NT2/D1 (cell line): ENCODE data around the gene TCHP.
"Not testable (repeated sequence)": the region's sequence is repeated elsewhere in the genome, so short reads cannot be mapped to it uniquely, and the experiment has no call there.

Experiments
- DNase-seq: peaks from one replicate; pipeline ENCODE4 v3.0.0-alpha.2; 2011; ENCODE audit warnings: low read depth, low spot score
- H3K27me3 ChIP-seq: 2 replicates; pipeline ENCODE4 v1.6.0; 2011; ENCODE audit warnings: mild to moderate bottlenecking; ENCODE audit not compliant: insufficient read length, insufficient read depth
- H3K36me3 ChIP-seq: 2 replicates; pipeline ENCODE4 v1.6.1; 2011; ENCODE audit warnings: mild to moderate bottlenecking, low read length, mixed read lengths; ENCODE audit not compliant: insufficient read depth, insufficient read length
- H3K4me1 ChIP-seq: 2 replicates; pipeline ENCODE4 v1.5.1; 2011; ENCODE audit not compliant: insufficient read depth, insufficient read length
- H3K4me3 ChIP-seq: 2 replicates; pipeline ENCODE4 v1.5.1; 2011; ENCODE audit warnings: low read depth; ENCODE audit not compliant: insufficient read length
- H3K9ac ChIP-seq: 2 replicates; pipeline ENCODE4 v1.6.0; 2011; ENCODE audit warnings: low read depth; ENCODE audit not compliant: insufficient read length
- H3K9me3 ChIP-seq: 2 replicates; pipeline ENCODE4 v1.5.1; 2011; ENCODE audit warnings: mild to moderate bottlenecking, low read length; ENCODE audit not compliant: insufficient read depth
- SUZ12 ChIP-seq: IDR thresholded peaks from 2 replicates; pipeline ENCODE4 v1.6.1; 2011; ENCODE audit not compliant: insufficient read length, insufficient read depth; ENCODE audit errors: extremely low read depth
- YY1 ChIP-seq: IDR thresholded peaks from 2 replicates; pipeline ENCODE4 v1.6.1; 2011; ENCODE audit not compliant: insufficient read length, insufficient read depth
- ZNF274 ChIP-seq: IDR thresholded peaks from 2 replicates; pipeline ENCODE4 v1.6.1; 2011; ENCODE audit warnings: mild to moderate bottlenecking, low read depth, low read length

The TCHP gene

DNA sequence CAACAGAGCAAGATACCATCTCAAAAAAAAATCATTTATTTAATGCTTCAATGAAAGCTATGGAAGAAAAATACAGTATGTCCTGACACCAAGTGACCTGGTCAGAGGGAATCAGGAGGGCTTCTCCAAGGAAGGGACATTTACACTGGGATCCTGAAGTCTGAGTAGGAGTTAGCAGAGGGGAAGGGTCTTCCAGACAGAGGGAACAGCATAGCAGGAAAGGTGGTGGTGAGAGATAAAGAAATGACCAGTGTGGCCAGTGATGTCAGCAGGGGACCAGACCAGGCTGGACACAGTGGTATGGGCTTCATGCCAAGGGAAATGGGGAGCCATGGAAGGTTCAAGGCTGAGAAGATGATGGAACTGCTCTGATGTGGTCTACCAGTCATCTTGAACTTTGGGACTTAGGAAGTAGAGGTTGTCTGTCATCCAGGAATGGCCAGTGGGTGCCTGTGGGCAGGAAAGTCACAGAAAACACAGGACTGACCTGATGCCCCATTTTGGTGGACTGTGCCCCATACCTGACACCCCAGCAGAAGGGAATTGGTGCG is 7.8 kb upstream of the TCHP start:
- H3K4me3 ChIP-seq = no peak overlapping the region
- no peaks in the 10 kb centered on the region for H3K9me3 ChIP-seq
- H3K9ac ChIP-seq = no peak overlapping the region
- no peak for DNase-seq
- no peaks in the 10 kb centered on the region for H3K36me3 ChIP-seq
- H3K4me1 ChIP-seq = no peaks in the 10 kb centered on the region
- TF ChIP-seq YY1 = no peak
- TF ChIP-seq SUZ12 = no peak
- TF ChIP-seq ZNF274 = no peak
- H3K27me3 ChIP-seq = peaks cover 33% of the 10 kb centered on the region

DNA sequence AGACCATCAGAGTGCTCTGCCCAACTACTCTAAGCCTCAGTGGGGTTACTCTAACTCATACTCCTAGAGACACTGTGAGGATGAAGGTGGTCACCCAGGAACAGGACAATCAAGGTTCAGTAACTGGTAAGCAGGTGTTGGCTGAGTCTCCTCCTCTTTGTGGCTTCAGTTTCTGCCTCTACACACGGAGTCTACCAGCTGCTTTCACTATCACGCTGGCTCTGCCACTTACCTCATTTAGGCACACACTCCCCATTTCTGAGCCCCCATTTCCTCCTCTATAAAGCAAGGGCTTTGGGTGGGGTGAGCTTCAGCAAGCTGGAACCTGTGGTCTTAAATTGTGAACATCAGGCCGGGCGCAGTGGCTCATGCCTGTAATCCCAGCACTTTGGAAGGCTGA is 7.3 kb upstream of the TCHP start:
- DNase-seq = no peak
- H3K4me1 ChIP-seq = no peaks in the 10 kb centered on the region
- H3K27me3 ChIP-seq = peaks cover 37% of the 10 kb centered on the region

DNA sequence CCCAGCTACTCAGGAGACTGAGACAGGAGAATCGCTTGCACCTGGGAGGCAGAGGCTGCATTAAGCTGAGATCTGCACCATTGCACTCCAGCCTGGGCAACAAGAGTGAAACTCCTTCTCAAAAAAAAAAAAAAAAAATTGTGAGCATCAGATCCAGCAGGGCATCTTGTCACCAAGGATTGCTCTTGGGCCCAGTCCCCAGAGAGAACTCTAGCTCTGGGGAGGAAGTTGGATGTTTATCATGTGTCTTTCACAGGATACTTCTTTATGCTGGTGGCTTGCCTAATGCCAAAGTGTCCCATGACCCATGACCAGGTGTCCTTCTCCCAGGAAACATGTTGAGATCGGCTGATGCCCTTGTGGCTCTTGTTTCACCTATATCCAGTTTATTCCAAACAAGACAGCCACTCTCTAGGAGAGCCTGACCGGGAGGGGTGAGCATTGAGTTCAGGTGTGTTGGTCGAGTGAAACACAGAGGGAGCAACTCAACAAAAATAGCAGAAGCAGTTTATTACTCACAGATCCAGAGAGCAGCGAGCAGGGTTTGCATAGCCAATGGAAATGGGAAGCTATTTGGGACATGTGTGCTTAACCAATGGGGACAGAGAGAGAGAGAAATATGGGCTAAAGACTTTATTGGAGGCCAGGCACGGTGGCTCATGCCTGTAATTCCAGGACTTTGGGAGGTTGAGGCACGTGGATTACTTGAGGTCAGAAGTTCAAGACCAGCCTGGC is 6.6 kb upstream of the TCHP start:
- Histone ChIP-seq H3K9me3 (no peaks in the 10 kb centered on the region), H3K4me3 (no peak overlapping the region), H3K4me1 (no peaks in the 10 kb centered on the region), H3K9ac (no peak overlapping the region), H3K27me3 (peaks cover 43% of the 10 kb centered on the region), H3K36me3 (no peaks in the 10 kb centered on the region)
- no peak for DNase-seq
- TF ChIP-seq ZNF274 (no peak), YY1 (no peak), SUZ12 (no peak)

More for the DNA sequence above, 7.3 kb upstream of the TCHP start:
- no peak overlapping the region for H3K4me3 ChIP-seq
- TF ChIP-seq SUZ12 (no peak), ZNF274 (no peak), YY1 (no peak)
- H3K9me3 ChIP-seq = no peaks in the 10 kb centered on the region
- no peaks in the 10 kb centered on the region for H3K36me3 ChIP-seq
- no peak overlapping the region for H3K9ac ChIP-seq

DNA sequence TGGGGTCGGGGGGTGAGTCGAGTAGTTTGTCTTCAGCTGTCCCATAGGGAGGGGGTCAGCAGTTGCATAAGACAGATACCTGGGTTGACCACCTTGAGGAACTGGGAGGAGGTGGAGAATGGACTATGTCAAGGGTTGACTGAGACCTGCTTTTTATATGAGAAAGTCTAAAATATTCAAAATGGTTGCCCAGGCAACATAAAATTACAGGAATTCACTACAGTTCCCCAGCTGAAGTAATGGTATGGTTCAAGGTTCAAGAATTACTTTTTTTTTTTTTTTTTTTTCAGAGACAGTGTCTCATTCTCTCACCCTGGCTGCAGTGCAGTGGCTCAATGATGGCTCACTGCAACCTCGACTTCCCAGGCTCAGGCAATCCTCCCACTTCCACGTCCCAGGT is 5.1 kb upstream of the TCHP start:
- DNase-seq = no peak
- Histone ChIP-seq H3K4me1 (no peaks in the 10 kb centered on the region), H3K27me3 (peaks cover 57% of the 10 kb centered on the region)

DNA sequence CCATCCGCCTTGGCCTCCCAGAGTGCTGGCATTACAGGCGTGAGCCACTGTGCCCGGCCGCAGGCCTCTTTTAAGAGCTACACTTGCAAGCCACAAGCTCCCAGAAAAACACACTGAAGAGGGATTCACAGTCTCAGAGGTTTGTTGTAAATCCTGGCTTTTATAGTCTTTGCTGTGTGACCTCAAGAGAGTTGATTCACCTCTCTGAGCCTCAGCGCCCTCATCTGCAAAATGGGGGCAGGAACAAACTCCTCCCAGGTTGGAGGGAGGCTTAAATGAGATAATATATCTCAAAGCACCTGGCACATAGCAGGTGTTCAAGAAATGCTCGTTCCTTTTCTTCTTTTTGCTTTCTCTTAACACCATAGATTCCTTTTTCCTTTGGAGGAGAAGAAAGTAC is 3.9 kb upstream of the TCHP start:
- no peak for DNase-seq
- H3K9ac ChIP-seq = no peak overlapping the region
- TF ChIP-seq YY1 (no peak), ZNF274 (no peak), SUZ12 (no peak)
- H3K36me3 ChIP-seq = no peaks in the 10 kb centered on the region
- peaks cover 57% of the 10 kb centered on the region for H3K27me3 ChIP-seq
- no peaks in the 10 kb centered on the region for H3K4me1 ChIP-seq
- H3K9me3 ChIP-seq = no peaks in the 10 kb centered on the region
- H3K4me3 ChIP-seq = no peak overlapping the region

More for the DNA sequence above, 5.1 kb upstream of the TCHP start:
- Histone ChIP-seq H3K9me3 (no peaks in the 10 kb centered on the region), H3K36me3 (no peaks in the 10 kb centered on the region), H3K4me3 (no peak overlapping the region), H3K9ac (no peak overlapping the region)
- TF ChIP-seq YY1 (no peak), ZNF274 (no peak), SUZ12 (no peak)

DNA sequence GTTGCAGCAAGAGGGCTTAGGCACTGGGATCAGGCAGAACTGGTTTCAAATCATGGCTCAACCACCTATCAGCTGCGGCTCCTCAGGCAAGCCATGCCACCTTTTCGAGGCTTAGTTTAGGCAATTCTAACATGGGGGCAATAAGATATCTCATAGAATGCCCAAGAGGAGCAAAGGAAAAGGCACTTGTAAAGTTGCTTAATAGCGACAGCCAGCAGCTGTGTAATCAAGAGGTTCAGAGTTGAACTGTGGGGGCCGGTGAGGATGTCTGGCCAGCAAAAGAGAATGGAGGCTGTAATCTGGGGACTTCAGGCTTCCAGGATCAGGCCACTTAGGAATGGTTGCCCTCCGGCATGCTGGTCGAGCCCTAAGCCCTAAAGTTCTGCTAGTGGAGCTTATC is 3.0 kb upstream of the TCHP start:
- TF ChIP-seq YY1 (no peak), ZNF274 (no peak), SUZ12 (no peak)
- H3K36me3 ChIP-seq = no peaks in the 10 kb centered on the region
- no peak for DNase-seq
- H3K9me3 ChIP-seq = no peaks in the 10 kb centered on the region
- peaks cover under 1% of the 10 kb centered on the region for H3K4me1 ChIP-seq
- no peak overlapping the region for H3K4me3 ChIP-seq
- no peak overlapping the region for H3K9ac ChIP-seq
- H3K27me3 ChIP-seq = peaks cover 62% of the 10 kb centered on the region

DNA sequence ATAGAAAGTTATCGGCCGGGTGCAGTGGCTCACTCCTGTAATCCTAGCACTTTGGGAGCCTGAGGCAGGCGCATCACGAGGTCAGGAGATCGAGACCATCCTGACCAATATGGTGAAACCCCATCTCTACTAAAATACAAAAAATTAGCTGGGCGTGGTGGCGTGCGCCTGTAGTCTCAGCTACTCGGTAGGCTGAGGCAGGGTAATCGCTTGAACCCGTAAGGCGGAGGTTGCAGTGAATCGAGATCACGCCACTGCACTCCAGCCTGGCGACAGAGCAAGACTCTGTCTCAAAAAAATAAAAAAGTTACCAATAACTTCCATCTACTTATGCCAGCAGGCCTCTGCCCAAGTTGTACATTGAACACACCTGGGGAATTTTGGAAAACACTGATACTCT is 729 bp upstream of the TCHP start:
- not testable (repeated sequence) for H3K4me3 ChIP-seq

More for the DNA sequence above, 729 bp upstream of the TCHP start:
- not testable (repeated sequence) for H3K9me3 ChIP-seq, H3K9ac ChIP-seq, DNase-seq, H3K4me1 ChIP-seq
- Histone ChIP-seq H3K27me3 (peaks cover 70% of the 10 kb centered on the region), H3K36me3 (peaks cover 17% of the 10 kb centered on the region)
